ENCODE data around the gene TRAPPC2B. TPM values are rescaled to one million over a fixed set of nuclear protein-coding genes. Genes with fewer than 3 reads are reported as not detected.
A peak's percentile ranks its signal among the peaks of the same experiment; 100 is the strongest.

The TRAPPC2B gene
- total and polyA plus RNA-seq, 2 of the 13 experiments (the other 11 are each of a cell fraction or from before 2014, with no cell fraction given): 13.3 to 17.7 TPM

- TF ChIP-seq SAP130 (CRISPR knock-in tag; IDR thresholded peaks at IDR 0.05; ENCODE audit: low read depth) (peak; percentile 95), ZNF550 (CRISPR knock-in tag; IDR thresholded peaks at IDR 0.05; ENCODE audit: borderline replicate concordance) (no peak), PCBP2 (optimal IDR thresholded peaks at IDR 0.05; ENCODE audit: low read depth, low read length, poor library complexity, severe bottlenecking) (no peak), TEAD3 (CRISPR knock-in tag; optimal IDR thresholded peaks at IDR 0.05; ENCODE audit: borderline replicate concordance) (no peak), ZNF317 (CRISPR knock-in tag; IDR thresholded peaks at IDR 0.05) (peak; percentile 69; the same call in 1 of the 2 replicates), PATZ1 (CRISPR knock-in tag; IDR thresholded peaks at IDR 0.05) (no peak; the same call in 1 of the 2 replicates), SKI (IDR thresholded peaks at IDR 0.05; ENCODE audit: partially characterized antibody) (no peak), IKZF1 (IDR thresholded peaks at IDR 0.05) (no peak), HNRNPLL (IDR thresholded peaks at IDR 0.05; ENCODE audit: low read depth, low read length, poor library complexity, severe bottlenecking) (peak; percentile 68)
- TF ChIP-seq, protein P1, sequence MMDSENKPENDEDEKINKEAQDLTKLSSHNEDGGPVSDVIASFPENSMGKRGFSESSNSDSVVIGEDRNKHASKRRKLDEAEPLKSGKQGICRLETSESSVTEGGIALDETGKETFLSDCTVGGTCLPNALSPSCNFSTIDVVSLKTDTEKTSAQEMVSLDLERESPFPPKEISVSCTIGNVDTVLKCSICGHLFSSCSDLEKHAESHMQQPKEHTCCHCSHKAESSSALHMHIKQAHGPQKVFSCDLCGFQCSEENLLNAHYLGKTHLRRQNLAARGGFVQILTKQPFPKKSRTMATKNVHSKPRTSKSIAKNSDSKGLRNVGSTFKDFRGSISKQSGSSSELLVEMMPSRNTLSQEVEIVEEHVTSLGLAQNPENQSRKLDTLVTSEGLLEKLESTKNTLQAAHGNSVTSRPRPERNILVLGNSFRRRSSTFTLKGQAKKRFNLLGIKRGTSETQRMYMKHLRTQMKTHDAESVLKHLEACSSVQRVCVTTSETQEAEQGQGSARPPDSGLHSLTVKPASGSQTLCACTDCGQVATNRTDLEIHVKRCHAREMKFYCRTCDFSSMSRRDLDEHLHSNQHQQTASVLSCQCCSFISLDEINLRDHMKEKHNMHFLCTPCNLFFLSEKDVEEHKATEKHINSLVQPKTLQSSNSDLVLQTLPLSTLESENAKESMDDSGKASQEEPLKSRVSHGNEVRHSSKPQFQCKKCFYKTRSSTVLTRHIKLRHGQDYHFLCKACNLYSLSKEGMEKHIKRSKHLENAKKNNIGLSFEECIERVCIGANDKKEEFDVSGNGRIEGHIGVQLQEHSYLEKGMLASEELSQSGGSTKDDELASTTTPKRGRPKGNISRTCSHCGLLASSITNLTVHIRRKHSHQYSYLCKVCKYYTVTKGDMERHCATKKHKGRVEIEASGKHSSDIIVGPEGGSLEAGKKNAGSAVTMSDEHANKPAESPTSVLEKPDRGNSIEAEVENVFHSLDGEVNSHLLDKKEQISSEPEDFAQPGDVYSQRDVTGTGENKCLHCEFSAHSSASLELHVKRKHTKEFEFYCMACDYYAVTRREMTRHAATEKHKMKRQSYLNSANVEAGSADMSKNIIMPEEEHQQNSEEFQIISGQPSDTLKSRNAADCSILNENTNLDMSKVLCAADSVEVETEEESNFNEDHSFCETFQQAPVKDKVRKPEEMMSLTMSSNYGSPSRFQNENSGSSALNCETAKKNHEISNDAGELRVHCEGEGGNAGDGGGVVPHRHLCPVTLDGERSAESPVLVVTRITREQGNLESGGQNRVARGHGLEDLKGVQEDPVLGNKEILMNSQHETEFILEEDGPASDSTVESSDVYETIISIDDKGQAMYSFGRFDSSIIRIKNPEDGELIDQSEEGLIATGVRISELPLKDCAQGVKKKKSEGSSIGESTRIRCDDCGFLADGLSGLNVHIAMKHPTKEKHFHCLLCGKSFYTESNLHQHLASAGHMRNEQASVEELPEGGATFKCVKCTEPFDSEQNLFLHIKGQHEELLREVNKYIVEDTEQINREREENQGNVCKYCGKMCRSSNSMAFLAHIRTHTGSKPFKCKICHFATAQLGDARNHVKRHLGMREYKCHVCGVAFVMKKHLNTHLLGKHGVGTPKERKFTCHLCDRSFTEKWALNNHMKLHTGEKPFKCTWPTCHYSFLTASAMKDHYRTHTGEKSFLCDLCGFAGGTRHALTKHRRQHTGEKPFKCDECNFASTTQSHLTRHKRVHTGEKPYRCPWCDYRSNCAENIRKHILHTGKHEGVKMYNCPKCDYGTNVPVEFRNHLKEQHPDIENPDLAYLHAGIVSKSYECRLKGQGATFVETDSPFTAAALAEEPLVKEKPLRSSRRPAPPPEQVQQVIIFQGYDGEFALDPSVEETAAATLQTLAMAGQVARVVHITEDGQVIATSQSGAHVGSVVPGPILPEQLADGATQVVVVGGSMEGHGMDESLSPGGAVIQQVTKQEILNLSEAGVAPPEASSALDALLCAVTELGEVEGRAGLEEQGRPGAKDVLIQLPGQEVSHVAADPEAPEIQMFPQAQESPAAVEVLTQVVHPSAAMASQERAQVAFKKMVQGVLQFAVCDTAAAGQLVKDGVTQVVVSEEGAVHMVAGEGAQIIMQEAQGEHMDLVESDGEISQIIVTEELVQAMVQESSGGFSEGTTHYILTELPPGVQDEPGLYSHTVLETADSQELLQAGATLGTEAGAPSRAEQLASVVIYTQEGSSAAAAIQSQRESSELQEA (CRISPR knock-in tag; IDR thresholded peaks at IDR 0.05; ENCODE audit: not compliant biosample characterization): no peak
- TF ChIP-seq, protein P2, sequence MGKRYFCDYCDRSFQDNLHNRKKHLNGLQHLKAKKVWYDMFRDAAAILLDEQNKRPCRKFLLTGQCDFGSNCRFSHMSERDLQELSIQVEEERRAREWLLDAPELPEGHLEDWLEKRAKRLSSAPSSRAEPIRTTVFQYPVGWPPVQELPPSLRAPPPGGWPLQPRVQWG (CRISPR knock-in tag; IDR thresholded peaks at IDR 0.05; ENCODE audit: borderline replicate concordance, low read depth): no peak
- TF ChIP-seq, protein P3, sequence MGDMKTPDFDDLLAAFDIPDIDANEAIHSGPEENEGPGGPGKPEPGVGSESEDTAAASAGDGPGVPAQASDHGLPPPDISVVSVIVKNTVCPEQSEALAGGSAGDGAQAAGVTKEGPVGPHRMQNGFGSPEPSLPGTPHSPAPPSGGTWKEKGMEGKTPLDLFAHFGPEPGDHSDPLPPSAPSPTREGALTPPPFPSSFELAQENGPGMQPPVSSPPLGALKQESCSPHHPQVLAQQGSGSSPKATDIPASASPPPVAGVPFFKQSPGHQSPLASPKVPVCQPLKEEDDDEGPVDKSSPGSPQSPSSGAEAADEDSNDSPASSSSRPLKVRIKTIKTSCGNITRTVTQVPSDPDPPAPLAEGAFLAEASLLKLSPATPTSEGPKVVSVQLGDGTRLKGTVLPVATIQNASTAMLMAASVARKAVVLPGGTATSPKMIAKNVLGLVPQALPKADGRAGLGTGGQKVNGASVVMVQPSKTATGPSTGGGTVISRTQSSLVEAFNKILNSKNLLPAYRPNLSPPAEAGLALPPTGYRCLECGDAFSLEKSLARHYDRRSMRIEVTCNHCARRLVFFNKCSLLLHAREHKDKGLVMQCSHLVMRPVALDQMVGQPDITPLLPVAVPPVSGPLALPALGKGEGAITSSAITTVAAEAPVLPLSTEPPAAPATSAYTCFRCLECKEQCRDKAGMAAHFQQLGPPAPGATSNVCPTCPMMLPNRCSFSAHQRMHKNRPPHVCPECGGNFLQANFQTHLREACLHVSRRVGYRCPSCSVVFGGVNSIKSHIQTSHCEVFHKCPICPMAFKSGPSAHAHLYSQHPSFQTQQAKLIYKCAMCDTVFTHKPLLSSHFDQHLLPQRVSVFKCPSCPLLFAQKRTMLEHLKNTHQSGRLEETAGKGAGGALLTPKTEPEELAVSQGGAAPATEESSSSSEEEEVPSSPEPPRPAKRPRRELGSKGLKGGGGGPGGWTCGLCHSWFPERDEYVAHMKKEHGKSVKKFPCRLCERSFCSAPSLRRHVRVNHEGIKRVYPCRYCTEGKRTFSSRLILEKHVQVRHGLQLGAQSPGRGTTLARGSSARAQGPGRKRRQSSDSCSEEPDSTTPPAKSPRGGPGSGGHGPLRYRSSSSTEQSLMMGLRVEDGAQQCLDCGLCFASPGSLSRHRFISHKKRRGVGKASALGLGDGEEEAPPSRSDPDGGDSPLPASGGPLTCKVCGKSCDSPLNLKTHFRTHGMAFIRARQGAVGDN (CRISPR knock-in tag; IDR thresholded peaks at IDR 0.05): peak; percentile 86
Measured at GRCh38 chr19:57389730-57390598, 26.6 kb downstream of the TRAPPC2B start, which contains the start of gene ZNF548 (continued).
